Aorta (tissue), 4 donors: ENCODE data around the gene CLEC2L. TPM values are rescaled to one million over a fixed set of nuclear protein-coding genes. Genes with fewer than 3 reads are reported as not detected.

ENCODE experiments used
- polyA plus RNA-seq, 2 donors: library from polyadenylated mRNA; stranded (reverse); fragments of 200-250 nt; gene quantifications; one replicate each; pipeline ENCODE4 v1.2.3, GENCODE V29; 2013
- total RNA-seq, 2 donors: library from RNA; stranded (reverse); fragmentation: NEBNext Ultra II Directional; extraction: Animal tissue kit (Norgen Biotek cat#: 25700); gene quantifications; one replicate each; pipeline ENCODE4 v1.2.1, GENCODE V29; 2021
- donor health status: healthy with polysubstance abuse.
- donor health status: Bipolar disorder and iron deficiency.
- donor health status: DM: no; HTN: no; CAD: no.
- donor health status: DM: yes; HTN: yes; CAD: no.

The CLEC2L gene
- total and polyA plus RNA-seq, 4 donors = not detected

Other genes with a start within 250 kb of the CLEC2L start
- 1 to 10 TPM; 6.9 to 9.6 TPM for gene FMC1, start 182.3 kb upstream of the CLEC2L start, total RNA-seq
- 10 to 100 TPM; 24.4 to 28.3 TPM for gene FMC1, start 182.3 kb upstream of the CLEC2L start, polyA plus RNA-seq
- 100 to 1,000 TPM; 103 to 121 TPM for gene LUC7L2, start 163.8 kb upstream of the CLEC2L start, total RNA-seq
- 10 to 100 TPM; 37.4 to 79.7 TPM for gene LUC7L2, start 163.8 kb upstream of the CLEC2L start, polyA plus RNA-seq
- not detected for gene KLRG2, start 40.0 kb upstream of the CLEC2L start, total RNA-seq
- gene KLRG2, start 40.0 kb upstream of the CLEC2L start, polyA plus RNA-seq = not detected